GM12878 (cell line): ENCODE results near the gene MCF2L2. TPM values are rescaled to one million over a fixed set of nuclear protein-coding genes. Genes with fewer than 3 reads are reported as not detected.

Experiments used
- ATAC-seq: fragments of 200-7000 bp; cut with Tn5 transposase; 3 replicates; pipeline ENCODE4 v1.9.1; 2020; ENCODE audit warnings: mild to moderate bottlenecking, moderate library complexity
- BruUV-seq: library from RNA; stranded (reverse); fragments of 400-500 nt; replicated peaks from 2 replicates; lab custom pipeline; 2021; lab: Mats Ljungman, UMichigan
- CTCF ChIA-PET: fragments of 300-600 bp; sonication (Branson Sonifier 250); formaldehyde crosslinking; extraction: SDS; loops from one replicate; lab custom pipeline; 2021; ENCODE audit warnings: inconsistent platforms; lab: Yijun Ruan, JAX
- POLR2A ChIA-PET: fragments of 350-600 bp; formaldehyde crosslinking; extraction: SDS; loops from one replicate; lab custom pipeline; 2021; ENCODE audit warnings: inconsistent platforms; lab: Charles Lee
- RAD21 ChIA-PET: fragments of 300-600 bp; sonication (Branson Sonifier 250); formaldehyde crosslinking; loops from one replicate; lab custom pipeline; 2023; ENCODE audit warnings: antibody characterized with exemption; ENCODE audit not compliant: unreplicated experiment; lab: Charles Lee
- SMC1A ChIA-PET: fragments of 300-600 bp; sonication (Branson Sonifier 250); formaldehyde crosslinking; loops from one replicate; lab custom pipeline; 2023; ENCODE audit not compliant: unreplicated experiment, uncharacterized antibody; lab: Charles Lee
- DNase-seq: peaks from one replicate; pipeline ENCODE4 v3.0.0-alpha.2; 2011; ENCODE audit warnings: low read depth, low spot score
- FAIRE-seq: peaks from 3 replicates; lab custom pipeline; 2011; peaks lifted over from hg19 to GRCh38; lab: Jason Lieb, UNC
- H2AFZ ChIP-seq: 2 replicates; pipeline ENCODE4 v1.6.0; 2011; ENCODE audit warnings: low read depth, low read length, control low read depth; ENCODE audit not compliant: control insufficient read depth
- H3K27ac ChIP-seq: 2 replicates; pipeline ENCODE4 v1.5.1; 2011; ENCODE audit warnings: control low read depth; ENCODE audit not compliant: control insufficient read depth, insufficient read depth
- H3K27me3 ChIP-seq, 2 experiments: replicated peaks in 1 of 2; 2 replicates each; pipeline versions ENCODE4 v1.6.0 to v1.6.1; 2011; ENCODE audit warnings: low read length in 1 of 2; ENCODE audit not compliant: control insufficient read depth in 2 of 2, insufficient read depth in 2 of 2
- H3K36me3 ChIP-seq, 2 experiments: 2 replicates each; pipeline ENCODE4 v1.5.1; 2011; ENCODE audit warnings: low read length in 1 of 2; ENCODE audit not compliant: control insufficient read depth in 2 of 2, insufficient read depth in 2 of 2
- H3K4me1 ChIP-seq: 2 replicates; pipeline ENCODE4 v1.6.1; 2011; ENCODE audit warnings: mild to moderate bottlenecking, low read length, moderate library complexity, mixed read lengths; ENCODE audit not compliant: control insufficient read depth, insufficient read depth
- H3K4me2 ChIP-seq: 2 replicates; pipeline ENCODE4 v1.6.0; 2011; ENCODE audit warnings: control low read depth; ENCODE audit not compliant: control insufficient read depth, insufficient read depth
- H3K4me3 ChIP-seq: fragments of 200-600 bp; sonication (generic); 2 replicates; pipeline ENCODE4 v1.5.1; 2016
- H3K79me2 ChIP-seq: 2 replicates; pipeline ENCODE4 v1.6.0; 2011; ENCODE audit warnings: low read length; ENCODE audit not compliant: control insufficient read depth, insufficient read depth
- H3K9ac ChIP-seq: 2 replicates; pipeline ENCODE4 v1.8.0; 2011; ENCODE audit warnings: low read length, control low read depth, mixed read lengths; ENCODE audit not compliant: control insufficient read depth, insufficient read depth
- H3K9me3 ChIP-seq: replicated peaks from 3 replicates; pipeline ENCODE4 v1.5.1; 2011; ENCODE audit warnings: mild to moderate bottlenecking, low read length; ENCODE audit not compliant: control insufficient read depth, insufficient read depth
- H4K20me1 ChIP-seq: 2 replicates; pipeline ENCODE4 v1.6.0; 2011; ENCODE audit not compliant: control insufficient read depth, insufficient read depth
- BHLHE40 ChIP-seq, 2 experiments: fragments of 450-650 bp in 1 of 2; IDR thresholded peaks; 2 replicates each; pipeline ENCODE4 v1.6.1; 2011 to 2017; ENCODE audit warnings: low read depth in 2 of 2, borderline replicate concordance in 1 of 2, improper control_type of control experiment in 1 of 2, low read length in 1 of 2, mild to moderate bottlenecking in 1 of 2
- BRCA1 ChIP-seq: IDR thresholded peaks from 2 replicates; pipeline ENCODE4 v1.6.1; 2011; ENCODE audit warnings: low read depth, low read length, improper control_type of control experiment
- CREM ChIP-seq: IDR thresholded peaks from 2 replicates; pipeline ENCODE4 v1.6.1; 2014; ENCODE audit warnings: antibody characterized with exemption, low read depth
- ELK1 ChIP-seq: IDR thresholded peaks from 2 replicates; pipeline ENCODE4 v1.6.1; 2012; ENCODE audit warnings: low read depth, low read length, improper control_type of control experiment
- FOXM1 ChIP-seq: IDR thresholded peaks from 2 replicates; pipeline ENCODE4 v1.6.1; 2012; ENCODE audit warnings: low read depth, mild to moderate bottlenecking, inconsistent platforms, low read length, moderate library complexity
- IKZF2 ChIP-seq, 2 experiments: fragments of 450-650 bp; IDR thresholded peaks; 2 replicates each; pipeline ENCODE4 v1.6.1; 2017; ENCODE audit warnings: mild to moderate bottlenecking in 2 of 2, moderate library complexity in 2 of 2
- TCF3 ChIP-seq: IDR thresholded peaks from 2 replicates; pipeline ENCODE4 v1.6.1; 2012; ENCODE audit warnings: low read depth, mild to moderate bottlenecking, low read length, borderline replicate concordance; ENCODE audit not compliant: insufficient read depth
- WGBS: methylation state at CpG from one replicate; pipeline ENCODE4 v1.1.6; 2016; ENCODE audit warnings: low lambda C conversion rate; ENCODE audit not compliant: insufficient replicate concordance, insufficient coverage; ENCODE audit errors: missing lambda C conversion rate; 5-methylcytosine and 5-hydroxymethylcytosine counted together
- in situ Hi-C: fragments of 300-500 bp; cut with MboI; formaldehyde crosslinking; loops from 9 replicates; pipeline ENCODE4 v1.14.3; 2018; ENCODE audit warnings: mixed read lengths
- intact Hi-C: fragments of 100-400 bp; cut with micrococcal nuclease; formaldehyde crosslinking; loops from one replicate; pipeline ENCODE4 v1.14.2; 2022; ENCODE audit not compliant: unreplicated experiment
- polyA plus RNA-seq, 11 experiments: library from polyadenylated mRNA; depleted of rRNA in 4 of 11; unstranded in 6 of 11; stranded (reverse) in 5 of 11; fragments of >200 nt; fragmentation: Nextera tagmentation in 4 of 11; fragmentation: Illumina TruSeq in 1 of 11; extraction: Ambion mirVana in 4 of 11; extraction: Trizol in 1 of 11; gene quantifications; 1 replicate in 1 of 11; 2 replicates in 10 of 11; pipeline versions ENCODE4 v1.2.1 to v1.2.3, GENCODE V29; 2011 to 2016; ENCODE audit warnings: inconsistent platforms in 2 of 11, missing spikeins in 2 of 11, low read depth in 1 of 11
- total RNA-seq, 4 experiments: library from RNA; depleted of rRNA in 3 of 4; stranded (reverse); fragments of >200 nt in 3 of 4; fragmentation: Illumina TruSeq in 1 of 4; extraction: Trizol in 1 of 4; gene quantifications; 2 replicates each; pipeline versions ENCODE4 v1.2.1 to v1.2.3, GENCODE V29; 2013 to 2021

MCF2L2 gene
- total and polyA plus RNA-seq, 10 of the 15 experiments (the other 5 are each of a cell fraction or from before 2014, with no cell fraction given), result 0.37 to 2.8 (median 1.4) TPM

GRCh38 chr3:183300996-183301562 lies 127.3 kb downstream of the MCF2L2 start:
- H3K36me3 ChIP-seq, result no peaks in the 10 kb centered on the region
- intact Hi-C loops, result no loop called here
- no peak overlapping the region for H3K4me2 ChIP-seq
- no peaks in the 10 kb centered on the region for H3K27me3 ChIP-seq
- no peaks in the 10 kb centered on the region for H4K20me1 ChIP-seq
- 64% methylated on average over 6 of the region's 6 CpGs for WGBS
- no peaks in the 10 kb centered on the region for H3K79me2 ChIP-seq
- no peak for TF ChIP-seq BRCA1
- no peak for TF ChIP-seq ELK1
- no peak for TF ChIP-seq CREM
- TF ChIP-seq FOXM1, result no peak
- no peak for TF ChIP-seq IKZF2 (IDR thresholded peaks at IDR 0.05)
- TF ChIP-seq TCF3, result no peak
- no peak for TF ChIP-seq BHLHE40 (IDR thresholded peaks at IDR 0.05; ENCODE audit: borderline replicate concordance in 1 of 2, low read depth in 2 of 2, low read length in 1 of 2)
- TF ChIP-seq, all 136 proteins: peak for 0
- FAIRE-seq (no peak), DNase-seq (no peak), ATAC-seq (no peak)
- in situ Hi-C loops, result no loop called here
- no peak overlapping the region for H3K4me3 ChIP-seq
- H2AFZ ChIP-seq, result no peak overlapping the region
- RAD21 ChIA-PET, result interaction anchor here (0.9 kb wide), 1 partner anchor 81 kb away, joined by 3 read pairs; no protein-coding TSS in a partner anchor
- H3K9ac ChIP-seq, result no peak overlapping the region
- BruUV-seq, result no TSS peak
- H3K4me1 ChIP-seq, result no peaks in the 10 kb centered on the region
- POLR2A ChIA-PET, result interaction anchor here (0.6 to 1.4 kb wide), 2 partner anchors 15 to 19 kb away, joined by 3 read pairs; no protein-coding TSS in a partner anchor
- H3K27ac ChIP-seq, result no peak overlapping the region
- no peaks in the 10 kb centered on the region for H3K9me3 ChIP-seq
- CTCF ChIA-PET, result interaction anchor here (0.6 to 1.1 kb wide), 2 partner anchors 9 to 1065 kb away, joined by 3 read pairs; no protein-coding TSS in a partner anchor
- SMC1A ChIA-PET, result interaction anchor here (0.8 to 1.3 kb wide), 6 partner anchors 9 to 48 kb away, joined by 3 to 5 read pairs (median 4); partner anchors contain the start of gene B3GNT5
